Measurements from ENCODE around the gene RAB6D.
A peak's percentile ranks its signal among the peaks of the same experiment; 100 is the strongest.
"Not testable (repeated sequence)": the region's sequence is repeated elsewhere in the genome, so short reads cannot be mapped to it uniquely, and the experiment has no call there.

RAB6D gene

GRCh38 chr2:131365452-131365851 lies 1.5 kb upstream of the RAB6D start:
- DNase-seq: no peak

- DNase-seq: peak; percentile 24
These were observed 755 bp downstream of the RAB6D start for GRCh38 chr2:131363213-131363612.

- peak; percentile 4 for DNase-seq
These were observed 2.2 kb downstream of the RAB6D start for GRCh38 chr2:131361773-131362172.

DNA sequence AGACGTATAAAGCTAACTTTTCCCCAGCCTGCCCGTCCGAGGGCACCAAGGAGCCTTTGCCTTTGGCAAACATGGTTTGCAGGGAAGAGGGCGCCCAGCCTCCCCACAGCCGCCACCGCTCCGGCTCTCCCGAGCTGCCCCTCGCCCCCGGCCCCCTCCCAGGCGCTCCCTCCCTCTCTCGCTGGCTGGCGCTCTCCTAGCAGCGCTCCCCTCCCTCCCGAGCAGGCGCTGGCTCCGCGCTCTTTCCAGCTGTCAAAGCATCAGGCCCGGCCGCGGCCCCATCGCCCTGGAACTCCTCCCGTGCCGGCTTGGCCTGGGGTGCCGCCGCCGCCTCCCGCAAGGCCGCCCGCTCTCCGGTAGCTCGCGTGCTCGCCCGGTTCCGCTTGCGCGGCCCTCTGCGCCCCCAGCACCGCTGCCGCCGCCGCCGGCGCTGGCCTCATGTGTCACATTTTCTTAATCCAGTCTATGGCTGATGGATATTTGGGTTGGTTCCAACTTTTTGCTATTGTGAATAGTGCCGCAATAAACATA lies 10.7 kb downstream of the RAB6D start:
- DNase-seq: not testable (repeated sequence)

DNA sequence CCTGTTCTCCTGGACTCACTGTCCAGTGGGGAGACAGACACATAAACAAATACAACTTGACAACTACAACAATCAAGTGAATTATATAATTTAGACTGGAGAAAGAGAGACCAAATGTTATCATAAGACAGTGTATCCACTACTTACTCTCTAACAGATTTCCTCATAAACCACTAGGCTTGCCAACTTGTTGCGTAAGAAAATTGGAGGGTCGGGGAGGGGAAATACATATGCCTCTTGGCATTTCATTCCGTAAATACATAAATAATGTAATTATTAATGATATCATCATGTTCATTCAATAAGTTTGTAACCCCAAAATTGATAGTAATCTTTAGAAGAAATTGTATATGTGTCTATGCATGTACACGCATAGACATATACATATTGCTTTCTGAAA lies 14.9 kb downstream of the RAB6D start:
- peak; percentile 11 for DNase-seq

- DNase-seq: not testable (repeated sequence)
These were observed 16.9 kb downstream of the RAB6D start for GRCh38 chr2:131347035-131347434.

GRCh38 chr2:131339307-131339706 lies 24.7 kb downstream of the RAB6D start:
- DNase-seq: not testable (repeated sequence)

DNA sequence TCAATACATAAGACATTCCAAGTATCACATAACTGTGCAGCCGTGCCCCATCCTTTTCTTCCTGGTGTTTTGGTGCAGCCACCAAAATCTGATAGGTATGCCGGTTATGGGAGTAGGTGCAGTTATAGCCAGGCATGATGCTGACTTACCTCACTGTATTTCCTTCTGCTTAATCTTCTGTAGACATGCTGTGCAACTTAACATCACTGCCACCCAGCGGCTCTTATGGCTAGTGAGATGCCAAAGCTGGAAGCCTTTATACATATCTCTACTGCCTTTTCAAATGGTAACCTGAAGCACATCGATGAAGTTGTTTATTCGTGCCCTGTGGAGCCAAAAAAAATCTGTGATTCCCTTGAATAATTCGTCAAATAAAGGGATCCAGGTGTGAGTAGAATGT lies 28.6 kb downstream of the RAB6D start:
- peak; percentile 51 for DNase-seq

DNA sequence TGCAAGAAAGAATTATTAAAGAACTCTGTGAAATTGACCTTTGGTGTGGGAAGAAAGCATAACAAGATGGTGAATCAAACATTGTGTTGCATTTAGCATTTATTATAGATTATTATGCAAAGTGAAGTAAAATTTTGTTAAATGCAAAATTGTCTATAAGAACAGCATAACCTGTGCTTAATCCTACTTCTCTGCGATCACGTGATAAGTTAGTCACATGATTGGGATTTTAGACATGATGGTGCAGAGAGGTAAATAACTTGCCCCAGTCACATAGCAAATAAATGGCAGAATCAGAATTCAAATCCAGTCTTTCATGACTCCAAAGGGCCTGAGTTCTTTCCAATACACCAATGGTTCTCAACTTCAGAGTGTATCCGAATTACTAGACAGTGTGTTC lies 31.3 kb downstream of the RAB6D start:
- not testable (repeated sequence) for DNase-seq

GRCh38 chr2:131331000-131331399 lies 33.0 kb downstream of the RAB6D start:
- DNase-seq: peak; percentile 45

- no peak for DNase-seq
These were observed 41.8 kb downstream of the RAB6D start for GRCh38 chr2:131322209-131322608.

GRCh38 chr2:131321344-131321743 lies 42.6 kb downstream of the RAB6D start:
- not testable (repeated sequence) for DNase-seq

GRCh38 chr2:131311001-131311400 lies 53.0 kb downstream of the RAB6D start:
- DNase-seq: not testable (repeated sequence)

Data from hematopoietic multipotent progenitor cell treated with erythropoietin and hydrocortisone succinate and interleukin-3 and kit ligand, for 4 days (in vitro differentiated cells).